HFFc6 (cell line): ENCODE results near the gene TTC3. TPM values are rescaled to one million over a fixed set of nuclear protein-coding genes. Genes with fewer than 3 reads are reported as not detected.
"Not testable (repeated sequence)": the region's sequence is repeated elsewhere in the genome, so short reads cannot be mapped to it uniquely, and the experiment has no call there.

Experiments used
- DNase-seq: peaks from one replicate; pipeline ENCODE4 v3.0.0-alpha.2; 2018
- H3K27ac Mint-ChIP-seq: 2 replicates; pipeline ENCODE4 v1.8.0; 2020; ENCODE audit warnings: mild to moderate bottlenecking, mixed read lengths
- H3K27me3 Mint-ChIP-seq: 2 replicates; pipeline ENCODE4 v1.8.0; 2021; ENCODE audit warnings: mild to moderate bottlenecking, moderate library complexity, mixed read lengths; ENCODE audit not compliant: insufficient read depth
- H3K36me3 Mint-ChIP-seq: 2 replicates; pipeline ENCODE4 v1.8.0; 2021; ENCODE audit warnings: low read depth, mixed read lengths
- H3K4me1 Mint-ChIP-seq: 2 replicates; pipeline ENCODE4 v1.8.0; 2020; ENCODE audit warnings: low read depth, mixed read lengths
- H3K4me3 Mint-ChIP-seq: 2 replicates; pipeline ENCODE4 v1.8.0; 2020; ENCODE audit warnings: mild to moderate bottlenecking, moderate library complexity, mixed read lengths
- H3K9me3 Mint-ChIP-seq: 2 replicates; pipeline ENCODE4 v1.8.0; 2020; ENCODE audit warnings: mild to moderate bottlenecking, mixed read lengths
- CTCF ChIP-seq: fragments of 200-600 bp; sonication (generic); IDR thresholded peaks from 2 replicates; pipeline ENCODE4 v1.5.0; 2021; ENCODE audit warnings: antibody characterized with exemption, mild to moderate bottlenecking
- total RNA-seq, 6 experiments: library from RNA; stranded (reverse); fragmentation: NEBNext Ultra II Directional; extraction: Animal tissue kit (Norgen Biotek cat#: 25700); gene quantifications; 2 replicates in 1 of 6; 3 replicates in 5 of 6; pipeline ENCODE4 v1.2.3, GENCODE V29; 2021

Gene TTC3
- total RNA-seq, 6 experiments from 2014 or later, result 123 to 173 (median 134) TPM

GRCh38 chr21:37041706-37042271, 31.3 kb upstream of the TTC3 start:
- H3K27me3 Mint-ChIP-seq, result peaks cover 9% of the 10 kb centered on the region
- H3K4me1 Mint-ChIP-seq, result no peaks in the 10 kb centered on the region
- no peak overlapping the region for H3K27ac Mint-ChIP-seq
- H3K4me3 Mint-ChIP-seq, result no peak overlapping the region
- no peak for TF ChIP-seq CTCF
- H3K36me3 Mint-ChIP-seq, result no peaks in the 10 kb centered on the region
- DNase-seq, result no peak
- no peaks in the 10 kb centered on the region for H3K9me3 Mint-ChIP-seq

GRCh38 chr21:37043818-37044217, 29.2 kb upstream of the TTC3 start:
- no peaks in the 10 kb centered on the region for H3K4me1 Mint-ChIP-seq
- no peaks in the 10 kb centered on the region for H3K36me3 Mint-ChIP-seq
- no peak overlapping the region for H3K27ac Mint-ChIP-seq
- peaks cover 23% of the 10 kb centered on the region for H3K27me3 Mint-ChIP-seq
- no peak for TF ChIP-seq CTCF
- H3K9me3 Mint-ChIP-seq, result no peaks in the 10 kb centered on the region
- no peak for DNase-seq
- no peak overlapping the region for H3K4me3 Mint-ChIP-seq

GRCh38 chr21:37044643-37045042, 28.4 kb upstream of the TTC3 start:
- Mint-ChIP-seq H3K4me1 (no peaks in the 10 kb centered on the region), H3K27ac (no peak overlapping the region), H3K9me3 (no peaks in the 10 kb centered on the region), H3K27me3 (peaks cover 28% of the 10 kb centered on the region), H3K4me3 (no peak overlapping the region), H3K36me3 (no peaks in the 10 kb centered on the region)
- no peak for TF ChIP-seq CTCF
- DNase-seq, result no peak

GRCh38 chr21:37045149-37045548, 27.9 kb upstream of the TTC3 start:
- H3K27ac Mint-ChIP-seq, result no peak overlapping the region
- DNase-seq, result no peak
- no peak for TF ChIP-seq CTCF

GRCh38 chr21:37045556-37045955, 27.5 kb upstream of the TTC3 start:
- DNase-seq, result no peak
- H3K27ac Mint-ChIP-seq, result no peak overlapping the region
- no peak overlapping the region for H3K4me3 Mint-ChIP-seq
- no peak for TF ChIP-seq CTCF
- H3K27me3 Mint-ChIP-seq, result peaks cover 37% of the 10 kb centered on the region
- no peaks in the 10 kb centered on the region for H3K9me3 Mint-ChIP-seq
- no peaks in the 10 kb centered on the region for H3K4me1 Mint-ChIP-seq
- H3K36me3 Mint-ChIP-seq, result no peaks in the 10 kb centered on the region

More at GRCh38 chr21:37045149-37045548, 27.9 kb upstream of the TTC3 start:
- no peaks in the 10 kb centered on the region for H3K36me3 Mint-ChIP-seq
- H3K27me3 Mint-ChIP-seq, result peaks cover 33% of the 10 kb centered on the region
- no peaks in the 10 kb centered on the region for H3K9me3 Mint-ChIP-seq
- no peaks in the 10 kb centered on the region for H3K4me1 Mint-ChIP-seq
- no peak overlapping the region for H3K4me3 Mint-ChIP-seq

- DNase-seq, result no peak
- no peaks in the 10 kb centered on the region for H3K36me3 Mint-ChIP-seq
- no peak overlapping the region for H3K4me3 Mint-ChIP-seq
- no peaks in the 10 kb centered on the region for H3K4me1 Mint-ChIP-seq
- no peaks in the 10 kb centered on the region for H3K9me3 Mint-ChIP-seq
- no peak overlapping the region for H3K27ac Mint-ChIP-seq
- peaks cover 39% of the 10 kb centered on the region for H3K27me3 Mint-ChIP-seq
- TF ChIP-seq CTCF, result no peak
Measured at GRCh38 chr21:37047079-37047478, 26.0 kb upstream of the TTC3 start.

- not testable (repeated sequence) for H3K27ac Mint-ChIP-seq, H3K4me1 Mint-ChIP-seq, H3K9me3 Mint-ChIP-seq
Measured at GRCh38 chr21:37049741-37050140, 23.3 kb upstream of the TTC3 start.

More at GRCh38 chr21:37049741-37050140, 23.3 kb upstream of the TTC3 start:
- not testable (repeated sequence) for H3K4me3 Mint-ChIP-seq, DNase-seq, H3K36me3 Mint-ChIP-seq
- H3K27me3 Mint-ChIP-seq, result peaks cover 42% of the 10 kb centered on the region
